Thoracic aorta (tissue), 2 donors: ENCODE data around the gene ANKRD31. TPM values are rescaled to one million over a fixed set of nuclear protein-coding genes. Genes with fewer than 3 reads are reported as not detected.
"Not testable (repeated sequence)": the region's sequence is repeated elsewhere in the genome, so short reads cannot be mapped to it uniquely, and the experiment has no call there.

ENCODE experiments used
- ATAC-seq: fragments of 150-250 bp; one replicate; pipeline ENCODE4 v1.8.0; 2017; ENCODE audit warnings: low read depth; ENCODE audit not compliant: insufficient number of reproducible peaks, low FRiP score
- DNase-seq: peaks from one replicate; pipeline ENCODE4 v3.0.0-alpha.2; 2020; ENCODE audit warnings: low spot score
- H3K27ac ChIP-seq, 2 donors: fragments of 200-600 bp; sonication (generic); 1 replicate in 1 of 2; 2 replicates in 1 of 2; pipeline ENCODE4 v1.5.1; 2016; ENCODE audit warnings: mild to moderate bottlenecking in 2 of 2, moderate library complexity in 2 of 2
- H3K27me3 ChIP-seq: fragments of 200-600 bp; sonication (generic); replicated peaks from 2 replicates; pipeline ENCODE4 v1.6.0; 2016; ENCODE audit warnings: mild to moderate bottlenecking; ENCODE audit not compliant: insufficient read depth
- H3K36me3 ChIP-seq: fragments of 200-600 bp; sonication (generic); one replicate; pipeline ENCODE4 v1.5.1; 2016
- H3K4me1 ChIP-seq, 2 donors: fragments of 200-600 bp; sonication (generic); 1 replicate in 1 of 2; 2 replicates in 1 of 2; pipeline versions ENCODE4 v1.5.1 to v1.6.0; 2016; ENCODE audit warnings: low read depth in 2 of 2, mild to moderate bottlenecking in 1 of 2; ENCODE audit not compliant: control insufficient read depth in 1 of 2
- H3K4me3 ChIP-seq: fragments of 200-600 bp; sonication (generic); 2 replicates; pipeline ENCODE4 v1.5.1; 2016; ENCODE audit warnings: mild to moderate bottlenecking
- H3K9me3 ChIP-seq: fragments of 200-600 bp; sonication (generic); 2 replicates; pipeline ENCODE4 v1.5.1; 2016
- total RNA-seq, 2 donors: library from RNA; depleted of rRNA; stranded (reverse); fragments of >200 nt; gene quantifications; one replicate each; pipeline versions ENCODE4 v1.1.0 to v1.2.3, GENCODE V29; 2016
- TF ChIP-seq, protein P1 (sequence below): fragments of 200-600 bp; sonication (generic); IDR thresholded peaks from one replicate; pipeline ENCODE4 v1.5.1; 2019; ENCODE audit warnings: antibody characterized with exemption

ANKRD31 gene
- total RNA-seq, 2 donors from 2014 or later, result 0.14 TPM; not detected in 1

DNA sequence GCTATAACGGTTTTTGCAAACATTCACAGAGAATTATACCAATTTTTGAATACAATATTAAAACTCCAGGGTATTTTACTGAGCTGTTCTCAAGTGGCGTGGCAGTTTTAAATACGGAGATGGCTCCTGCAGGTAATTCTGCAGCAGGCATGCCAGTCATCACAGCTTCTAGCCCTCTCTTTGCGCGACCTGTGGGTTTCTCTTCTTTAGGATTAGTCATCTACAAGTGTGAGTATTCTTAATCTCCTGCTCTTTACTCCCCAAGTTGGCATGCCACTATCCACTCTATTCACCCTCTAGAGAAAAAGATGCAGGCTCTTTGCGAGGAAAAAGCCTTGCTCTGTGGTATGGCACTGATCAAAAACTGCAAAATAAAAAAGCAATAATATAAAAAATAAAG is 43.9 kb downstream of the ANKRD31 start:
- no peak for ATAC-seq
- no peak overlapping the region for H3K4me3 ChIP-seq
- no peaks in the 10 kb centered on the region for H3K36me3 ChIP-seq
- no peak for DNase-seq
- H3K9me3 ChIP-seq, result no peaks in the 10 kb centered on the region
- H3K4me1 ChIP-seq, result no peaks in the 10 kb centered on the region
- TF ChIP-seq, protein P1, sequence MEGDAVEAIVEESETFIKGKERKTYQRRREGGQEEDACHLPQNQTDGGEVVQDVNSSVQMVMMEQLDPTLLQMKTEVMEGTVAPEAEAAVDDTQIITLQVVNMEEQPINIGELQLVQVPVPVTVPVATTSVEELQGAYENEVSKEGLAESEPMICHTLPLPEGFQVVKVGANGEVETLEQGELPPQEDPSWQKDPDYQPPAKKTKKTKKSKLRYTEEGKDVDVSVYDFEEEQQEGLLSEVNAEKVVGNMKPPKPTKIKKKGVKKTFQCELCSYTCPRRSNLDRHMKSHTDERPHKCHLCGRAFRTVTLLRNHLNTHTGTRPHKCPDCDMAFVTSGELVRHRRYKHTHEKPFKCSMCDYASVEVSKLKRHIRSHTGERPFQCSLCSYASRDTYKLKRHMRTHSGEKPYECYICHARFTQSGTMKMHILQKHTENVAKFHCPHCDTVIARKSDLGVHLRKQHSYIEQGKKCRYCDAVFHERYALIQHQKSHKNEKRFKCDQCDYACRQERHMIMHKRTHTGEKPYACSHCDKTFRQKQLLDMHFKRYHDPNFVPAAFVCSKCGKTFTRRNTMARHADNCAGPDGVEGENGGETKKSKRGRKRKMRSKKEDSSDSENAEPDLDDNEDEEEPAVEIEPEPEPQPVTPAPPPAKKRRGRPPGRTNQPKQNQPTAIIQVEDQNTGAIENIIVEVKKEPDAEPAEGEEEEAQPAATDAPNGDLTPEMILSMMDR, result no peak
- no peak overlapping the region for H3K27ac ChIP-seq
- no peaks in the 10 kb centered on the region for H3K27me3 ChIP-seq

DNA sequence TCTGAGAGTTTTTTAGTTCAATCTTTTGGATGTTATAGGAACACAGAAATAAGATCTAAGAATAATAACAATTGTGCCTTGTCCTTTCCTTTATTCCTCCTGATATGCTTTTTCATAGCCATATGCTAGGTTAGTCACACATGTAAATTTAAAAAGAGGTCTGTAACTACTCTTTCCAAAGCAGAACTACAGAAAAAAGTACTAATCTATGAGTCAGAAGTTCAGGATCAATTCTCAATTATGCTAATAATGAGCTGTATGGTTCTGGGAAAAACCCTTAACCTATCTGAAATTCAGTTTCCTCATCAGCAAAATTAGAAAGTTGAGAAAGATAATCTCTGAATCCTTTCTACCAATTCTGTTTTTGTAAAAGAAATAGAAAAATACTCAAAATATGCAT is 44.4 kb downstream of the ANKRD31 start:
- Histone ChIP-seq H3K27me3 (no peaks in the 10 kb centered on the region), H3K27ac (no peak overlapping the region), H3K4me3 (no peak overlapping the region), H3K36me3 (no peaks in the 10 kb centered on the region), H3K9me3 (no peaks in the 10 kb centered on the region), H3K4me1 (no peaks in the 10 kb centered on the region)
- no peak for ATAC-seq
- no peak for DNase-seq
- TF ChIP-seq, protein P1, result no peak

DNA sequence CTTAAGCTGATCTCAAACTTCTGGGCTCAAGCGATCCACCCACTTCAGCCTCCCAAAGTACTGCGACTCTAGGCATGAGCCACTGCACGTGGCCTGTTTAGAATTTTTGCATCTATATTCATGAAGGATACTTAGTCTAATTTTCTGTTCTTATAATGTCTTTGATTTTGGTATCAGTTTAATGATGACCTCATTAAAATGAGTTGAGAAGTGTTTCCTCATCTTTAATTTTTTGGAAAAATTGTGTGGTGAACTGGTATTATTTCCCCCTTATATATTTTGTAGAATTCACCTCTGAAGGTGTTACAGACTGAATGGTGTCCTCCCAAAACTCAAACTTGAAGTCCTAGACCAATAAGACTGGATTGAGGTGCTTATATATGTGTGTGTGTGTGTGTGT is 46.5 kb downstream of the ANKRD31 start:
- no peaks in the 10 kb centered on the region for H3K36me3 ChIP-seq
- H3K27ac ChIP-seq, result no peak overlapping the region
- no peak for ATAC-seq
- H3K4me3 ChIP-seq, result no peak overlapping the region
- H3K9me3 ChIP-seq, result no peaks in the 10 kb centered on the region
- TF ChIP-seq, protein P1, result no peak
- DNase-seq, result no peak
- H3K4me1 ChIP-seq, result no peaks in the 10 kb centered on the region
- H3K27me3 ChIP-seq, result no peaks in the 10 kb centered on the region

DNA sequence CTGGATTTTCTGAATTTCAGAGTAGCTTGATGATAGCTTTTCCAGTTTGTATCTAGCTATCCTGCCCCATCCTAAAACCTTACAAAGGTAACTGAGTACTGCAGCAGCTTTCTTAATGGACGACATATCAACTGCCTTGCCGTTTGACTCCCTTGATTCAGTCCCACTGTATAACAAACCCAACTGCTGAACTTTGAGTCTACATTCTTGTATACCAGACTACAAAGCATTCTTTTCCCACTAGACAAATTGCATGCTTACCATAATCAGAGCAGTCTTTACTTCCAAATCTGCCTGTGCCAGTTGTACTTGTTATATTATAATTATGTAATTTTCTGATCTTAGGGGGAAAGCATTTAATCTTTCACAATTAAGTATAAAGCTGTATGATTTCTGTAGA is 47.3 kb downstream of the ANKRD31 start:
- no peaks in the 10 kb centered on the region for H3K27me3 ChIP-seq
- TF ChIP-seq, protein P1, result no peak
- ATAC-seq (no peak), DNase-seq (no peak)
- no peak overlapping the region for H3K27ac ChIP-seq
- no peaks in the 10 kb centered on the region for H3K9me3 ChIP-seq
- H3K4me1 ChIP-seq, result no peaks in the 10 kb centered on the region
- H3K4me3 ChIP-seq, result no peak overlapping the region
- H3K36me3 ChIP-seq, result no peaks in the 10 kb centered on the region

DNA sequence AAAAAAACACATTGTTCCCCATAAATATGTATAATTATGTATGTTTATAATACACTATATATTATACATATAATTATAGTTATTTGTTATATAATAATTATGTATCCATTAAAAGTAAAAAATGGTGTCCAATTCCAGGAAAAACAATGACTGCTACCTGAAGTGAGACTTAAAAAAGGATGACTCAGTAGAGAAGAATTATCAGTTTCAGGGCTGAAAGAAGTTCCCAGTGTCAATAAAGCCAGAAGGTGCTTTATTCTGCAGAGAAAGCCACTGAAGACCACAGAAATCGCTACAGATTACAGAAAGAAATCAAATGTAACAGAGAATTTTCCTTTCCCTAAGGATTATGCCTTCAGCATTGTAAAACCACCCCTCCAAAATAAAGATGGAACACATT is 50.9 kb downstream of the ANKRD31 start:
- H3K9me3 ChIP-seq, result no peaks in the 10 kb centered on the region
- no peak overlapping the region for H3K27ac ChIP-seq
- no peak overlapping the region for H3K4me3 ChIP-seq
- no peaks in the 10 kb centered on the region for H3K4me1 ChIP-seq
- no peaks in the 10 kb centered on the region for H3K36me3 ChIP-seq
- DNase-seq (no peak), ATAC-seq (no peak)
- H3K27me3 ChIP-seq, result no peaks in the 10 kb centered on the region
- TF ChIP-seq, protein P1, result no peak

DNA sequence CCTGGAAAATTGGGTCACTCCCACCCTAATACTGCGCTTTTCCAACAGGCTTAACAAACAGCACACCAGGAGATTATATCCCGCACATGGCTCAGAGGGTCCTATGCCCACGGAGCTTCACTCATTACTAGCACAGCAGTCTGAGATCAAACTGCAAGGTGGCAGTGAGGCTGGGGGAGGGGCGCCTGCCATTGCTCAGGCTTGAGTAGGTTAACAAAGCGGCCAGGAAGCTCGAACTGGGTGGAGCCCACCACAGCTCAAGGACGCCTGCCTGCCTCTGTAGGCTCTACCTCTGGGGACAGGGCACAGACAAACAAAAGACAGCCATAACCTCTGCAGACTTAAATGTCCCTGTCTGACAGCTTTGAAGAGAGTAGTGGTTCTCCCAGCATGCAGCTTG is 60.7 kb downstream of the ANKRD31 start:
- not testable (repeated sequence) for ATAC-seq, H3K36me3 ChIP-seq

DNA sequence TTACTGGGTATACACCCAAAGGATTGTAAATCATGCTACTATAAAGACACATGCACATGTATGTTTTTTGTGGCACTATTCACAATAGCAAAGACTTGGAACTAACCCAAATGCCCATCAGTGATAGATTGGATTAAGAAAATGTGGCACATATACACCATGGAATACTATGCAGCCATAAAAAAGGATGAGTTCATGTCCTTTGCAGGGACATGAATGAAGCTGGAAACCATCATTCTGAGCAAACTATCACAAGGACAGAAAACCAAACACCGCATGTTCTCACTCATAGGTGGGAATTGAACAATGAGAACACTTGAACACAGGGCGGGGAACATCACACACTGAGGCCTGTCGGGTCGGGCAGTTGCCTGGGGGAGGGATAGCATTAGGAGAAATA is 61.8 kb downstream of the ANKRD31 start:
- not testable (repeated sequence) for H3K4me1 ChIP-seq, H3K4me3 ChIP-seq, H3K36me3 ChIP-seq, H3K27me3 ChIP-seq, H3K9me3 ChIP-seq, DNase-seq, H3K27ac ChIP-seq, ATAC-seq

More for the DNA sequence above, 60.7 kb downstream of the ANKRD31 start:
- not testable (repeated sequence) for H3K4me3 ChIP-seq, H3K9me3 ChIP-seq, DNase-seq, H3K27me3 ChIP-seq, H3K4me1 ChIP-seq, H3K27ac ChIP-seq
